Neutrophil (primary cell): ENCODE results near the gene BPTF.

ENCODE experiments used
- H3K27ac ChIP-seq: fragments of 200-600 bp; sonication (generic); 2 replicates; pipeline ENCODE4 v1.5.1; 2016; ENCODE audit warnings: mild to moderate bottlenecking, moderate library complexity
- H3K27me3 ChIP-seq: fragments of 200-600 bp; sonication (generic); 2 replicates; pipeline ENCODE4 v1.6.0; 2016; ENCODE audit warnings: mild to moderate bottlenecking
- H3K36me3 ChIP-seq: fragments of 200-600 bp; sonication (generic); 2 replicates; pipeline ENCODE4 v1.5.1; 2017
- H3K4me1 ChIP-seq, 2 experiments: fragments of 200-600 bp in 1 of 2; sonication (generic) in 1 of 2; 1 replicate in 1 of 2; 2 replicates in 1 of 2; pipeline versions ENCODE4 v1.5.1 to v1.6.1; 2013 to 2016; ENCODE audit warnings: low read depth in 1 of 2, low read length in 1 of 2, mild to moderate bottlenecking in 1 of 2, moderate library complexity in 1 of 2; ENCODE audit not compliant: control insufficient read depth in 1 of 2, insufficient read depth in 1 of 2
- H3K4me3 ChIP-seq, 2 experiments: fragments of 200-600 bp in 1 of 2; sonication (generic) in 1 of 2; 1 replicate in 1 of 2; 2 replicates in 1 of 2; pipeline ENCODE4 v1.5.1; 2013 to 2016; ENCODE audit warnings: low read depth in 1 of 2, low read length in 1 of 2, mild to moderate bottlenecking in 1 of 2, moderate library complexity in 1 of 2
- H3K9me3 ChIP-seq: fragments of 200-600 bp; sonication (generic); 2 replicates; pipeline ENCODE4 v1.5.1; 2016
- TF ChIP-seq, protein P1 (sequence below): fragments of 200-600 bp; sonication (generic); IDR thresholded peaks from 2 replicates; pipeline ENCODE4 v1.5.1; 2016; ENCODE audit warnings: antibody characterized with exemption

Gene BPTF

DNA sequence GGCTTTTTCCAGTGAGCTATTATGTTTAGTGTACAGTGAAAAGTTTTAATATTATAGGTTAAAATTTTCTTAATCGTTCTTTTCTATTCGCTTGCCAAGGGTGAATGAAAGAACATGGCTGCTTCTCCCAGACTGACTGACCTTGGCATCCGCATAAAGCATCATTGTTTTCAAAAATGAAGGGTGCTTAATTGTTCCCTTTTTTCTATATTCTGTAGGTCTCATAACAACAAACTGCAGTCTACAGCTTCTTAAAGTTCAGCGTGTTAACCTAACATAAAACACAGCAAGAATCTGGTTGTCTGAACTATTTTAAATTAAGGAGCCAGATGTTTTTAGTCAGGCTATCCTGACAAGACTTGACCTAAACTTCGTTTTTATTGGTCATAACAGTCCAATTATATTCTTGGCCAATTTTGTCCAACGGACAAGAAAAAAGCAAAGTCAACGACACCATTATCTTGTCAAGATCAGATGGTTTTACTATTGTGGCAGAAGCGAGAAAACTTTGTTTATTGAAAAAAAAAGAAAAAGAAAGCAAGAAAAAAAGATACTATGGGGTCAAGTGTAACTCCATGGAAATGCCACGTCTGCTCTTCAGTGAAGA lies 156.8 kb downstream of the BPTF start:
- Histone ChIP-seq H3K9me3 (no peaks in the 10 kb centered on the region), H3K4me3 (no peak overlapping the region), H3K27me3 (no peaks in the 10 kb centered on the region), H3K4me1 (no peaks in the 10 kb centered on the region), H3K36me3 (peaks cover 39% of the 10 kb centered on the region), H3K27ac (no peak overlapping the region)
- TF ChIP-seq, protein P1, sequence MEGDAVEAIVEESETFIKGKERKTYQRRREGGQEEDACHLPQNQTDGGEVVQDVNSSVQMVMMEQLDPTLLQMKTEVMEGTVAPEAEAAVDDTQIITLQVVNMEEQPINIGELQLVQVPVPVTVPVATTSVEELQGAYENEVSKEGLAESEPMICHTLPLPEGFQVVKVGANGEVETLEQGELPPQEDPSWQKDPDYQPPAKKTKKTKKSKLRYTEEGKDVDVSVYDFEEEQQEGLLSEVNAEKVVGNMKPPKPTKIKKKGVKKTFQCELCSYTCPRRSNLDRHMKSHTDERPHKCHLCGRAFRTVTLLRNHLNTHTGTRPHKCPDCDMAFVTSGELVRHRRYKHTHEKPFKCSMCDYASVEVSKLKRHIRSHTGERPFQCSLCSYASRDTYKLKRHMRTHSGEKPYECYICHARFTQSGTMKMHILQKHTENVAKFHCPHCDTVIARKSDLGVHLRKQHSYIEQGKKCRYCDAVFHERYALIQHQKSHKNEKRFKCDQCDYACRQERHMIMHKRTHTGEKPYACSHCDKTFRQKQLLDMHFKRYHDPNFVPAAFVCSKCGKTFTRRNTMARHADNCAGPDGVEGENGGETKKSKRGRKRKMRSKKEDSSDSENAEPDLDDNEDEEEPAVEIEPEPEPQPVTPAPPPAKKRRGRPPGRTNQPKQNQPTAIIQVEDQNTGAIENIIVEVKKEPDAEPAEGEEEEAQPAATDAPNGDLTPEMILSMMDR = no peak

DNA sequence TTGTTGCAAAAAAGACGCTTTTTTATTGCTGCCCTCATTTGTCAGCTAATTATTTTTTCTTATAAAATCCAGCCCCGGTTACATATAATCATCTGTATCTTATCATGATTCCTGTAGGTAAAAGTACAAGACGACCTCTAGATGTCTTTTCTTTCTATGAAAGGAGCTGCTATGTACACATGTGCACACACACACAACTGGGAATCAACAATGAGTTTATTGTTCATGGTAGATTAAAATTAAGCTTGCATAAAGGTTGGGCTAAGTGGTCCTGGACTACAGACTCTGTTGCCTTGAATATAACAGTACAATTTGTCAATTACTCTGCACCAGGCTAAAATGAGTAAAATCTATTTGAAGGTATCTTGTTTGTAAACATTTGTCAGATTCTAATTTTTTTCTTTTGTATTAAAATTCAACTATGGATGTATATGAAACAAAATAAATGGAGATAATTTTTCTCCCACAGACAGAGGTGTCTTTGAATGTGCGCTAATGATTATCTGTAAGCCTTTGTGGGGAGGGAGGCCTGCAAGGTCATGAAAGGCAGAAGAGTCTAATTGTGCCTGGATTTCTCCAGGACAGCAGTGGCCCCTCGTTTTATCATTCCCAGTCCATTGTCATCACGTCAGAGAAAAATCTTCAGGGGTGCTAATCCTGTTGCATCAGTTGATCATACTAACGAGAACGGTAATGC lies 157.5 kb downstream of the BPTF start:
- TF ChIP-seq, protein P1 = no peak
- Histone ChIP-seq H3K27me3 (no peaks in the 10 kb centered on the region), H3K4me1 (no peaks in the 10 kb centered on the region), H3K4me3 (no peak overlapping the region), H3K9me3 (no peaks in the 10 kb centered on the region), H3K27ac (no peak overlapping the region), H3K36me3 (peaks cover 36% of the 10 kb centered on the region)

DNA sequence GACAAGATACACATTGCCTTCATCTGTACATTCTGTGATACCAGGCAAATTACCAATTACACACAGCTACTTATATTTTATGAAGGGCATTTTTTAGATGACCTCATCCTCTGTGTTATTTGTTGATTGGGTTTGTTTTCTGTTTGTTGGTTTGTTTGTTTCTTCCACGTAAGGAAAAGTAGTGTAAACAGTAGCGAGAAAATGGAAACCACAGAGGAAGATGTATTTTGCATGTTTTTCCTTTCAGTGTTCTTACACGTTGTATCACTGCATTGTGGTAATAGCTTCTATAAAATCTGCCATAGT lies 158.0 kb downstream of the BPTF start:
- TF ChIP-seq, protein P1 = no peak
- H3K4me1 ChIP-seq = no peaks in the 10 kb centered on the region
- H3K27ac ChIP-seq = no peak overlapping the region
- H3K27me3 ChIP-seq = no peaks in the 10 kb centered on the region
- H3K4me3 ChIP-seq = no peak overlapping the region
- H3K36me3 ChIP-seq = peaks cover 34% of the 10 kb centered on the region
- H3K9me3 ChIP-seq = no peaks in the 10 kb centered on the region

DNA sequence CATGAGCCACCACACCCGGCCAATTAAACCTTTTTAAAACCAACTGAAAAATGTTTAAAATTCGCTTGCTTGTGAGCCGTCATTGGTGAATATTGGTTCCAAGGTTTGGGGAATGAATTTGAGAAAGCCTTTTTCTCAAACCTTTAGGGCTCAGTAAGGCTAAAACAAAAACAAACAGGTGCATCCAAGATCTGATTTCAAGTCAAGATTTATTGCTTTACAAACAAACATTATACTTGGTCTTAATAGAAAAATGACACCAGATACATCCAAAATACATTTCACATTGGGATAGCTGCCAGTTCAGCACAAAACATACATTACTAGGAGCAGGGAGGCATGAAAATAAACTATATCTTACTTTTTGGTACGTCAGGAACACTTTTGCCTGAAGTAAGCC lies 165.6 kb downstream of the BPTF start:
- Histone ChIP-seq H3K4me3 (no peak overlapping the region), H3K36me3 (no peaks in the 10 kb centered on the region), H3K27me3 (peaks cover 20% of the 10 kb centered on the region), H3K27ac (no peak overlapping the region), H3K4me1 (peaks cover 23 to 24% of the 10 kb centered on the region in 2 experiments), H3K9me3 (no peaks in the 10 kb centered on the region)
- TF ChIP-seq, protein P1 = no peak

DNA sequence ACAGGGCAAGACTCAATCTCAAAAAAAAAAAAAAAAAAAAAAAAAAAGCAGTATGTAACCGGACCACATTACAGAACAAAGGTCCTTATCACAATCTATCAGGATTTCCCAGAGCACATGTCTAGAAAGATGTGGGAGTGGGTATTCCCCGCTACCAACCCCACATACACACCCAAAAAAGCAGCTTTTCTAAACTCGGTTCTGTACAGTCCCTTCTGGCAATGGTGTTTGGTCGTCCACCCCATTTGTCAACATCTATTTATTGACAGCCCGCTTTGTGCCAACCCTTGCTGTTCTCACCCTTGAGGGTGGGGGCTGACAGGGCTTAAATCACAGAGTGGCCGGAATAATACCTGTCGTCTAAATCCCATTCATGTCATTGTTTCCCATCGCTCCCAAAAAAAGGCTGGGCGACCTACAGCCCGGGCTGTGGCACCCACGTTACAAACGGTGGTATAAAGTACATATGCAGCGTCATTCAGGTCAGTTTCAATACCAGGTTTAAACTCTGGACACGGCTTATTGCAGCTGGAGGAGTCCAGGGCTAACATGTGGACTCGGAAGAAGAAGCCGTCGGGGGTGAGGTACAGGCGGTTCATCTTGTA lies 167.3 kb downstream of the BPTF start:
- peaks cover 38% of the 10 kb centered on the region for H3K27me3 ChIP-seq
- TF ChIP-seq, protein P1 = no peak
- no peaks in the 10 kb centered on the region for H3K9me3 ChIP-seq
- peaks cover 30 to 32% of the 10 kb centered on the region in 2 experiments for H3K4me1 ChIP-seq
- H3K4me3 ChIP-seq = peak overlapping the region; percentile 63 to 68
- H3K27ac ChIP-seq = peak overlapping the region; percentile 85
- no peaks in the 10 kb centered on the region for H3K36me3 ChIP-seq
